GM12801 (cell line): Measurements from ENCODE around the gene SNRNP35.

Experiments used
- TF ChIP-seq, protein P1 (sequence below): IDR thresholded peaks from one replicate; pipeline ENCODE4 v1.5.1; 2011; ENCODE audit warnings: control low read depth; ENCODE audit not compliant: insufficient read length; ENCODE audit errors: extremely low read depth

The SNRNP35 gene, protein sequence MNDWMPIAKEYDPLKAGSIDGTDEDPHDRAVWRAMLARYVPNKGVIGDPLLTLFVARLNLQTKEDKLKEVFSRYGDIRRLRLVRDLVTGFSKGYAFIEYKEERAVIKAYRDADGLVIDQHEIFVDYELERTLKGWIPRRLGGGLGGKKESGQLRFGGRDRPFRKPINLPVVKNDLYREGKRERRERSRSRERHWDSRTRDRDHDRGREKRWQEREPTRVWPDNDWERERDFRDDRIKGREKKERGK

DNA sequence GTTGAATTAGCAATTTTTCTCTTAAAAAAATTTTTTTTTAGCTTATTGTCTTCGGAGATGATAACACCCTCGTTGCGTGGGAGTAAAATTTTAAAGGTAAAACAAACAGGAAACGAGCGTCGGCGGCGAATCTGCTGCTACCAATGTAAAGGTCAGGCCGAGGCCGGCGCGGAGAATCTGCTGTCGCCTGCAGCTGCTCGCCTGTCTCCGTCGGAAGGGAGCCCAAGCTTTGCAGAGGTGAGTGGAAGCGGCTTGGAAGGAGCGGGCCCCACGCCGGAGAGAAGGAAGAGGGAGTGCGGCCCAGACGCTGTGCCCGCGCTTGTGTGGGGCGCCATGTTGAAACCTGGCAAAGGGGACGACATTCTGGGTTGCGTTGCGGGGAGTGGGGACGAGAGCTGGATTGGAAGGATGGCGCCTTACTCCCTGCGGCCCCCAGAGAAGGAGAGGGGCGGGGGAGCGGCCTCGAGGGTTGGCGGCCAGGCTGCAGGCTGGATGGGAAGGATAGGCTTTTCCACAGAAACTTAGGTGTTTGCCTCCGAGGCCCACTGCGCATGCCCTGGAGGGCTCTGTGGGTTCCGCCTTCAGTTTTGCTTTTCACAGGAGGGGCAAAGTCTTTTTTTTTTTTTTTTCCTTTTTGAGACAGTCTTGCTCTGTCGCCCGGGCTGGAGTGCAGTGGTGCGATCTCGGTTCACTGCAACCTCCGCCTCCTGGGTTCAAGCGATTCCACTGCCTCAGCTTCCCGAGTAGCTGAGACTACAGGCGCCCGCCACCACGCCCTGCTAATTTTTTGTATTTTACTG, at the start of gene SNRNP35:
Gene SNRNP35 (plus strand): TSS at position 160 of the 800 bp plus-strand sequence. CDS start 7,402 bp downstream, outside the sequence.
- TF ChIP-seq, protein P1, sequence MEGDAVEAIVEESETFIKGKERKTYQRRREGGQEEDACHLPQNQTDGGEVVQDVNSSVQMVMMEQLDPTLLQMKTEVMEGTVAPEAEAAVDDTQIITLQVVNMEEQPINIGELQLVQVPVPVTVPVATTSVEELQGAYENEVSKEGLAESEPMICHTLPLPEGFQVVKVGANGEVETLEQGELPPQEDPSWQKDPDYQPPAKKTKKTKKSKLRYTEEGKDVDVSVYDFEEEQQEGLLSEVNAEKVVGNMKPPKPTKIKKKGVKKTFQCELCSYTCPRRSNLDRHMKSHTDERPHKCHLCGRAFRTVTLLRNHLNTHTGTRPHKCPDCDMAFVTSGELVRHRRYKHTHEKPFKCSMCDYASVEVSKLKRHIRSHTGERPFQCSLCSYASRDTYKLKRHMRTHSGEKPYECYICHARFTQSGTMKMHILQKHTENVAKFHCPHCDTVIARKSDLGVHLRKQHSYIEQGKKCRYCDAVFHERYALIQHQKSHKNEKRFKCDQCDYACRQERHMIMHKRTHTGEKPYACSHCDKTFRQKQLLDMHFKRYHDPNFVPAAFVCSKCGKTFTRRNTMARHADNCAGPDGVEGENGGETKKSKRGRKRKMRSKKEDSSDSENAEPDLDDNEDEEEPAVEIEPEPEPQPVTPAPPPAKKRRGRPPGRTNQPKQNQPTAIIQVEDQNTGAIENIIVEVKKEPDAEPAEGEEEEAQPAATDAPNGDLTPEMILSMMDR, result no peak

DNA sequence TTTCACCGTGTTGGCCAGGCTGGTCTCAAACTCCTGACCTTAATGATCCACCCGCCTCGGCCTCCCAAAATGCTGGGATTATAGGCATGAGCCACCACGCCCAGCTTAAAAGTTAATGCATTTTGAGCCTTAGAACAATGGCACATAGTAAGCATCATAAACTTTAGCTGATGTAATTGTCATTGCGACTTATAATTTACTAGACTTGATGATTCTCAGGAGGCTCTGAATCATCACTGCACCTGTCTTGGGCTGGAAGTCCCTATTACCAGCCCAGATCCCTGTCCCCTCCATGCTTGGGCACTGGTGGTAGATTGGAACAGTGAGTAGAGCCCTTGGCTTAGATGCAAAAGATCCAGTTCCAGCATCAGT, 47.9 kb upstream of the SNRNP35 start:
- TF ChIP-seq, protein P1, result no peak

DNA sequence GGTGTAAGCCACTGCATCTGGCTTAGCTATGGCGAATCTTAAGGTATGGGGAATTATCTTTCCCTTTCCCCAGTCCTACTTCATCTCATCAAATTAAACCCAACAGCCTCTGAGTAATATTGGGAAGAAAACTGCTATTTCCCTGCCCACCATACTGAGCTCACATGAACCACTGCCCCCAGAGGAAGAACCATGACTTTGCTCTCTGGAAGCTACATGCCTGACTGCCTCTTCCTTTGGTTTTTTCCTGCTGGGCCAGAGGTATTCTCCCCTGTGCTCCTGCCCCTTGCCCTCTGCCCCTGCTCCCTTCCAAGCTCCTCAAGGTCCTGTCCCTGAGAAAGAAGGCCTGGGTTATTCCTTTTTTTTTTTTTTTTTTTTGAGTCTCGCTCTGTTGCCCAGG, 36.6 kb upstream of the SNRNP35 start:
- TF ChIP-seq, protein P1, result no peak

DNA sequence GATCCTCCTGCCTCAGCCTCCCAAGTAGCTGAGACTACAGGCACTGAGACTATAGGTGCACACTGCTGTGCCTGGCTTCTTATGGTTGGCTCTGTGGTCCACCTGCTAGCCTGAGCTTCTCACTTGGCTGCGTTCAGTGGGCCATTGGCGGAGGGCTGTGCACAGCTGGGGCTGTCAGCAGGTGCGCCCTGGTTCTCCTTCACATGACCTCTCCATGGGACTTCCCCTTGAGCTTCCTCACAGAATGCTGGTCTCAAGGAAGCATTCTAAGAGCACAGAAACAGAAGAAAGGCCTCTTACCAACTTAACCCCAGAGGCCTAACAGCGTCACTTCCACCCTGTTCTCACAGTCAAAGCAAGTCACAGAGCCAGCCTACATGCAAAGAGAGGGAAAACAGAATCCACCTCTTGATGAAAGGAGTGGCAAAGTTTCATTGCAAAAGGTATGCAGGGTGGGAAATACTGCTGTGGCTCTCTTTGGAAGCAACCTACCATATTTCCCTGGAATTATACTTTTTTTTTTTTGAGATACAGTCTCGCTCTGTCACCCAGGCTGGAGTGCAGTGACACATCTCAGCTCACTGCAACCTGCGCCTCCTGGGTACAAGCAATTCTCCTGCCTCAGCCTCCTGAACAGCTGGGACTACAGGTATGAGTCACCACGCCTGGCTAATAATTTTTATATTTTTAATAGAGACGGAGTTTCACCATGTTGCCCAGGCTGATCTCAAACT, 30.7 kb upstream of the SNRNP35 start:
- TF ChIP-seq, protein P1, result no peak

DNA sequence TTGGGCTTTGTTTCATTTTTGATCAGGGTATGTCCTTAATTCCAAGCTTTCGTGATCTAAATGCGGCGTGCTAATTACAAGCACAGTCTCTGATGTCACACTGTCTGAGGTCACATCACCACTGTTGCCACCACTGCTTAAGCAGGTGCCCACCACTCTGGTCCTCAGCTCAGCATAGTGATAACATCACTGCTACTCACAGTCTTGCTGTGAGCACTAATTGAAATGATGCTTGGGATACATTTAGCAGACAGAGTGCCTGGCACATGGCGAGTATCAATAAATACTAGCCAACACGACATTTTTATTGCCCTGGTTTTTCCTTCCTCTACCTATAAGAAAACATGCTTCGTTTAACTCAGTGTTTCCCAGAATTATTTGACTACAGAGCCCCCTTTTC, 29.3 kb upstream of the SNRNP35 start:
- TF ChIP-seq, protein P1, result no peak

DNA sequence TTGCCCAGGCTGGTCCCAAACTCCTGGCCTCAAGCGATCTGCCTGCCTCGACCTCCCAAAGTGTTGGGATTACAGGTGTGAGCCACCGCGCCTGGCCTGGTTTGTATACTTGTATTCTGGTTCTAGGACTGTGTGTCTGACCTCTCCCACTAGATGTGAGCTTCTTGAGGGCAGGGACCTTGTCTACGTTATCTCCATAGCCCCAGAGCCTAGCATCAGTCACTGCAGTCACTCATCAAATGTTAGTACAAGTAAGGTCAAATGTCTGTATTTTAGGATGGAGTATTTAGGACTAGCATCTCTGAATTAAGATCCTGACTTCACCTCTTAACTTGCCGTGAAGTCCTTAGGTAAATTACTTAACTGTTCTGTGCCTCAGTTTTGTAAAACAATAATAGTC, 24.3 kb upstream of the SNRNP35 start:
- TF ChIP-seq, protein P1, result no peak

DNA sequence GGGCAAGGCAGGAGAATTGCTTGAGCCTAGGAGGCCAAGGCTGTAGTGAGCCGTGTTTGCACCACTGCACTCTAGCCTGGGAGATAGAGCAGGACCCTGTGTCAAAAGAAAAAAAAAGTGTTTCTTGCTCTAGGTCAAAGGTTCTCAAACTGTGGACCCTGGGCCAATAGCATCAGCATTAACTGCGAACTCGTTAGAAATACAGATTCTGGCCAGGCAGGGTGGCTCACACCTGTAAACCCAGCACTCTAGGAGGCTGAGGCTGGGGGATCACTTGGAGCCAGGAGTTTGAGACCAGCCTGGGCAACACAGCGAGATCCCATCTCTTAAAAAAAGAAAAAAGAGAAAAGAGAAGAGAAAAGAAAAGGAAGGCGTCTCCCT, 22.3 kb upstream of the SNRNP35 start:
- TF ChIP-seq, protein P1, result no peak
